GM18499 (cell line): ENCODE data around the gene RNU6-9.

Experiments
- ATAC-seq: cut with Tn5 transposase; IDR thresholded peaks from one replicate; pipeline ENCODE4 v1.9.1; 2021; ENCODE audit warnings: moderate number of reproducible peaks; ENCODE audit not compliant: insufficient read depth, unreplicated experiment

The RNU6-9 gene

DNA sequence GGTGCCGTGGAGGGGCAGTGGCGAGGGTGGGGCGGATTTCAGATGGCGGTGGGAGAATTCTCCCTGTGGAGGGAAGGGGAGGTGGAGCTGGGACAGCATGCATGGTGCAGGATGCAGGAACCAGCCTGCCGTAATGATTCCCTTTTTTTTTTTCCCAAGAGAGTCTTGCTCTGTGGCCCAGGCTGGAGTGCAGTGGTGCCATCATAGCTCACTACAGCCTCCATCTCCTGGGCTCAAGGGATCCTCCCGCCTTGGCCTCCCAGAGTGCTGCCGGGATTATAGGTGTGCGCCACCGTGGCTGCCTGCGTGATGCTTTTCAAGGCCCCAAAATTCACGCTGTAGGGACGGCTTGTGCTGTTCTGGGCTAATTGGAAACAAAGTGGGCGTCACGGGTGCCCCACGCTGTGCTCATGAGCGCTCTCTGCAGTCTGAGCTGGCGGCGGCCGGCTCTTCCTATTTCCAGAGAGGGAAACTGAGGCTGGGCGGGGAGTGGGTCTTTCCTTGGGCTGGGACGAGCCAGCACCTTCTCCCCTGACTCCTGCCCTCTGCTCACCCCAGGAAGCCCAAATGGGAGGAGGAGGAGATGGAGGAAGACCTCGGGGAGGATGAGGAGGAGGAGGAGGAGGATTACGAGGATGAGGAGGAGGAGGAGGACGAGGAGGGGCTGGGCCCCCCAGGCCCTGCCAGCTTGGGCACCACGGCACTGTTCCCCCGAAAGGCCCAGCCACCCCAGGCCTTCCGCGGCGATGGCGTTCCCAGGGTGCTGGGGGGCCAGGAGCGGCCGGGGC, 38.8 kb downstream of the RNU6-9 start:
- ATAC-seq, result no peak

DNA sequence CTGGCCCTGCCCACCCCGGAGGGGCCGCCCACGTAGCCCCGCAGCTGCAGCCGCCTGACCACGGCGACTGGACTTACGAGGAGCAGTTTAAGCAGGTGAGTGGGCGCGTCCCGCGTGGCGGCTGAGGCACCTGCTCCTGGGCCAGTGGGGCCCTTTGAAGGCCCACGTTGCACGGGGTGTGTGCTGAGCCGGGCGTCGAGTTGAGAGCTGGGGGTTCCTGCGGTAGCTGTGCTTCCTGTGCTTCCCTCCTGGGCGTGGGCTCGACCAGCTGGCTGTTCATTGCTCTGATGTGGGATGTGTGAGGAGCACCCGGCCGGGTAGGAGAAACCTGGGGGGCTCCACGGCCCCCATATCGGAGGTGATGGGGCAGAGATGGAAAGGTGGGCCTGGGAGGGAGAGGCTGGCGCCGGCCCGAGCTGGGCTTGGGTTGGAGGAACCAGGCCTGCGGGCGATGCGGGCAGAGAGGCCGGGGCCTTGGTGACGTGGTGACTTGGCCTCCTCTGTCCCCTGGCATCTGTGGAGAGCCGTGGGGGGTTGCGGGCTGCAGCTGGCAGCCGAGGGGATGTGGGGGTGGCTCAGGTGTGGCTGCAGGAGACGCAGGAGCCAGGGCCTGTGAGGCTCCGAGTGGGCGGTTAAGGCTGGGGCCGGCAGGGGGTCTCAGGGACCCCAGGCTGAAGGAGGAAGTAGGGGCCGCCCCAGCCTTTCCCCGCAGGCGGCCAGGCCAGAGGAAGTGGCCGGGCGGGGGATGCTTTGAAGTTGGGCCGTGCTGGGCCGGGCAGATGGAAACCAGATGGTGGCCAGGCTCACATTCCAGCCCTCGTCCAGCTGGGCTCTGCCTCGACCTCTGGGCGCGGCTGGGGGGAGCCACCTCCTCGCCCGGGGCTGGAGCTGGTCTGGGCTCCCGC, 39.6 kb downstream of the RNU6-9 start:
- ATAC-seq, result no peak

DNA sequence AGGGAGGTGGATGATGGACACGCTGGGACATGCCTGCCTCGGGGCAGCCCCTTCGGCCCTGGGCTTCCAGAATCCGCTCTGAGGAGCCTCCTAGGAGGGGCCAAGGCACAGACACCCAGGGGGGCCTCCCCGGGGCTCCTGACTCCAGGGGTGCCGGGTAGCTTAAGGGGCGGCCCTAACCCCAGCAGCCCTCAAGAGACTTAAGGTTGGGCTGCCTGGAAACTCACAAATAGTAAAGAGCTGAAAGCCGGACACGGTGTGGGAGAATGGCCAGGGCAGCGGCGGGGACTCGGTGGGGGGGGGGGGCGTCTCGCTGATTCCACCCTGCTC, 40.2 kb downstream of the RNU6-9 start:
- no peak for ATAC-seq

DNA sequence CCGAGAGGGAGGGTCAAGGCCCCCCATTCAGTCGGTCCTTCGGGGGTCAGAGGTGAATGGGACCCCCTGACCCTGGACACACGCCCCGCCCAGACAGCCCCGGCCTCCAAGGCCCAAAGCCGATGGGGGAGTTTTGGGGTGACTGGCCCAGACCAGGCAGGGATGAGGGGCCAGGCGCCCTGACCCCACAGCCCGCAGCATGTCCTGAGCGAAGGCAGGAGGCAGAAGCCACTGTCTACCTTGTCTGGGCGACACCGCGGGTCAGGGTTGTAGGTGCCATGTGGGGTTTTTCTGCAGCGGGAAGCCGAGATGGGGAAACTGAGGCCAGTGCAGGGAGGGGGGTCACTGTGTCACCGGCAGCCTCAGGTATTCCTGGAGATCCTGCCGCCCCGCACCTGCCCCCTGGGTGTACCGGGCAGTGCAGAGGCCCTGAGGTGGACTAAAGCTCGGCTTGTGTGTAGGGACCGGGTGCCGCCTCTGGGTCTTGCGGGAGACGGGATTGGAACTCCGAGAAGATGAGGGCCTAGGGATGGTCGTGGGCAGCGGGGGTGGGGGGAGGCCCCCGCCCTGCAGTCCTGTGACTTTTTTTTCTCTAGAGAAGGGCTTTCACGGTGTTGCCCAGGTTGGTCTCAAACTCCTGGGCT, 41.0 kb downstream of the RNU6-9 start:
- no peak for ATAC-seq

DNA sequence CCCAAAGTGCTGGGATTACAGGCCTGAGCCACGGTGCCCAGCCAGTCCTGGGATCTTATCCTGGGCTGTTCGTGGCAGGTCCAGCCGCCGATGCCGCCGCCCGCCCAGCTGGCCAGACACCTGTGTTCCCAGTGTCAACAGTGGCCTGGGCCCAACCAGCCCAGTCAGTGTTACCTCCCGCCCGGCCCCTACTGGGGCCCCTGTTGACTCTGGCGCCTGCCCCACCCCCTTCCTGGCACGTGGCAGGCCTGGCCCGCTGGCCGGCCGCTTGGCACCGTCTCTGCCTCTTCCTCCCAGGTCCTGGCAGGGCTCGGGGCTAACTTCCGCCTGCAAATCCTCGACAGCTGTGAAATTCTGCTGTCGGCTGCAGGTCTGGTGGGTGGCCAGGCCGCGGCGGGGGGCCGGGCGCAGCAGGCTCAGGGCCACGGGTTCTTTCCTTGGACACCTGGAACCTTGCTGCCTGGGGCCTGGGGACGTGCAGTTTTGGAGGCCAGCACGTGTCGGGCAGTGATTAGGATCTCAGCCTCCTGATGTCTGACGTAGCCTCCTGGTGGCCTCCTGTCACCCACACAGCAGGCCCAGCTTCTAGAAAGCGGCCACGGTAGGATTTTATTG, 41.7 kb downstream of the RNU6-9 start:
- no peak for ATAC-seq

DNA sequence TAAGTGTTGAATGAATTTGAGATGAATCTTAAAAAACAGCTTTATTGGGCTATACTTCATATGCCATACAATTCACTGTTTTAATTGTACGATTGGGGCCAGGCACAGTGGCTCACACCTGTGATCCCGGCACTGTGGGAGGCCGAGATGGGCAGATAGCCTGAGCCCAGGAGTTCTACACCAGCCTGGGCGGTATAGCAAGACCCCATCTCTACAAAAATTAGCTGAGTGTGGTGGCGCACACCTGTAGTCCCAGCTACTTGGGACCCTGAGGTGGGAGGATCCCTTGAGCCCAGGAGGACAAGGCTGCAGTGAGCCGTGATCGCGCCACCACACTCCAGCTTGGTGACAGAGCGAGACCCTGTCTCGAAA, 42.9 kb downstream of the RNU6-9 start:
- ATAC-seq, result no peak

DNA sequence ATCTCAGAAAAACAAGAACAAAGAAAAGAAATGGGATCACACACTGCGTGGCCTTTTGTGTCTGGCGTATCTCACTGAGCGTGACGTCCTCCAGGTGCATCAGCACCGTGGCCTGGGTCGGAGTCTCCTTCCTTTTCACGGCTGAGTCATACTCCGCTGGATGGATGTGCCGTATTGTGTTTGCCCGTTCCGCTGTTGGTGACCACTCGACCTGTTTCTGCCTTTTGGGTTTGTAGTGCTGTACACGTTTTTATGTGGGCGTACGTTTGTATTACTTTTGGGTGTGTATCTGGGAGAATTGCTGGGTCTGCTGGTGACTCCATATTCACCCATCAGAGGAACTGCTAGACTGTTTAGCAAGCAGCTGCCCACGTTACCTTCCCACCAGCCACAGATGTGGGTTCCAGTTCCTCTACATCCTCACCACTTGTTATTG, 44.0 kb downstream of the RNU6-9 start:
- ATAC-seq, result no peak

DNA sequence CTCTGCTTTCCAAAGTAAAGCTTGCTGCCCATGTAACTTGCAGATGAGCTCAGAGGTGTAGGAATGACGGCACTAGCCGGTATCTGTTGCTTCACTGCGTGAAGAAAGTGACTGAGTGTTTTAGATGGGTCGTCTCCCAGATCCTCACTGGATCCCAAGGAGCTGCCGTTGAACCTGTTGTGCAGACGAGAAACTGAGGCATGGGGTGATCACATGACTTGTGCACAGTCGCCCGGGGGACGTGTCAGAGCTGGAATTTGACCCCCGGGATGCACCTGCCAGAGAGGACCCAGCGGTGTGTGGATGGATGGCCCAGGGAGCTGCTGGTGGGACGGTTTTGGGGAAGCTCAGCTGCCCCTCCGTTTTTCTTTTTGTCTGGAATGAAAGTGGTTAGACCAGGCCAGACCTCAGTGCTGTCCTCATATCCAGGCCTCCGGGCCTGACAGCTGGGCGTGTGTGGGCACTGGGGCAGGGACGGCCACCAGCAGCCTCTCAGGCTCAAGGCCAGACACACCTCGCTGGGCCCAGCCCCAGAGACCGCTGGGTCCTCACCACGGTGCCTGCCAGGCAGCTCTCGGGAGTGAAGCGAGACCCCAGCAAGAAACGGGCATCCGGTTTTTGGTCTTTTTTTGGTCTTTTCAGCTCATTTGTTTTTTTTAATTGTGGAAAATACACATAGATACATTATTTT, 45.1 kb downstream of the RNU6-9 start:
- ATAC-seq, result no peak

DNA sequence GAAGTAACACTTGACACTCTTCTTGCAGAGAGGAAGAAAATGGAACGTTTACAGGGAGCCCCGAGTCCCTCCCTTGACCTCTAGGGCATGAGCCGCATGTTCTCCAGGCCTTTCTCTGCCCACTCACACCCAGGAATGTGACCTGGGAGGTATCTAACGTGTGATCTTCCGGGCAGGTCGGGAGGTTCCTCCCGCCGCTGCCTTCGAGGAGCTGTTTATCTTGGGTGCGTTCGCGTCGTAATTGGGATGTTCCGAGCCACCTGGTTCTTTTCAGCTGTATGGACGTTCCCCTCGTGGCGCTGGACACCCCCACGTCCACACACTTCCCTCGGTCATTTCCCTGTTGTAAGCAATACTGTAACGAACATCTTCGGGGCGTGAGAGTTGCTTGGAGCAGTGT, 46.2 kb downstream of the RNU6-9 start:
- no peak for ATAC-seq

DNA sequence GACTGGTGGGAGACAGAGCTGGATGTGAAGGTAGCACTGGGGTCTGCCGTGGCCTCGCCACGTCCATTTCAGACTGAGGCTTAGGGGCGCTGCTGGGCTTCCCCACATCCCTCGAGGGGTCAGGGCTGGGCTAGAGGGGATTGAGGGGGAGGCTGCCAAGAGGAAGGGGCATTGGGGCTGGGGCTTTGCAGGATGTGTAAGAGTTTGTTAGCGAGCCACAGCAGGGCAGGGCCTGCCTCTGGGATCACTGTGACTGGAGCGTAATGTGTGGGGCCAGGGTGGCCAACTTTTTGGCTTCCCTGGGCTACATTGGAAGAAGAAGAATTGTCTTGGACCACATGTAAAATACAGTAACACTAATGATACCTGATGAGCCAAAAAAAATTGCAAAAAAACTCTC, 46.6 kb downstream of the RNU6-9 start:
- no peak for ATAC-seq

DNA sequence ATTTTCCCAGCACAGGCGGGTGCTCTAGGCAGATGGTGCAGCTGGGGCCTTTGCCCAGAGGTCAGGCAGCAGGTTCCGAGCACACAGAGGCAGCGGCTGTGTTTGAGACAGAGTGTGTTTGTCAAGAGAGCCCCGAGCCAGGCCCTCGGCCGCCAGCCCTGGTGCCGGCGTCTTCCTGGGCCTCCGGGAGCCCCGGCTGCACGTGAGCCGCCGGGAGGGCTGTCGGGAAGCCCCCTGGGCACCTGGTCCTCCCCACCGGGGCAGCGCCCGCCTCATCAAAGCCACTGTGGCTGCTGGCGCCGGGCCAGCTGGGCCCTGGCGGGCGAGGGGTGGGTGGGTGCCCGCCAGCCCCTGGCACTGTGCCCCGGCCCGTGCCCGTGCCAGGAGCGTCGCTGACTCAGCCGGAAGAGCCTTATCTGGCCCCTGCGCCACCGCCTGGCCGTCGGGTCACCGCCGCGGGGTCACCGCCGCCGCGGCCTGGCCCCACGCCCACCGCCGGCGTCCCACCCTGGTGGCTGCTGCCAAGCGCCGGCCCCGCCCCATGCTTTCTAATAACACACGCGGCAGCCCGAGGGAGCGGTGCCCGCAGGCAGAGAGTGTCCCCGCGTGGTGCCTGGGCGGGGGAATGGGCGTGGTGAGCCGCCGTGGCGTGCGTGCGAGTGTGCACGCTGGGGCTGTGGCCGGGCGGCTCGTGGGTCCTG, 47.5 kb downstream of the RNU6-9 start:
- ATAC-seq, result no peak

DNA sequence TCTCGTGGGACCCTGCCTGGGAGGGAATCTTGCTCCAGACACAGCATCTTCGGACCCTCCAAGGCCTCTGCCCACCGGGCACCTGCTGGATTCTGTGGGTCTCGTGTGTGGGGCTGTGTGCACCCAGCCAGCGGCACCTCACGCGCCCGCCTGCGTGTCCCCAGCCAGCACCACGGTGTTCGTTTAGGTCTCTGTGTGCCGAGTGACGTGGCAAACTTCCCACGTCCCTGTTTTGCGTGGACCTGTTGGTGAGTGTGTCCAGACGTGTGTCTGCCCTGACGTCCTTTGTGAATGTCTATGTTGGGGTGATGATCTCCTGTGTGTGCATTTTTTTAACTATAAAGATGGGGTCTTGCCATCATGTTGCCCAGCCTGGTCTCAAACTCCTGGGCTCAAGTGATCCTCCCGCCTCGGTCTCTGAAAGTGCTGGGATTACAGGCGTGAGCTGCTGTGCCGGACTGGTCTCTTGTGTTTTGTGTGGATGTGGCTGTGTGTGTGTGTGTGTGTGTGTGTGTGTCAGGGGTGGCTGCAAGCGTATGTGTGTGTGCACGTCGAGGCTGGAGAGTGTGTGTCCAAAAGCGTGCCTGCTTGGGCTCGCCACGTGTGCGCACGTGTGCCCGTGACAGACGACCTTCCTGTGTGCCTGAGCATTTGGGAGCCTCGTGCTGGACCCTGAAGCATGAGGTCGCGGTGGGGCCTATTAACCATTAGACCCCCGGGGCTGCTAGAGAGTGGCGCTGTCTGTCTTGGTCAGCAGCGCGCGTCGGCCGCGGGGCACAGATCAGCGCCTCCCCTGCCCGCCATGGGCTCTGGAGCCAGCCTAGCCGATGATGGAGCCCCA, 48.2 kb downstream of the RNU6-9 start:
- no peak for ATAC-seq

DNA sequence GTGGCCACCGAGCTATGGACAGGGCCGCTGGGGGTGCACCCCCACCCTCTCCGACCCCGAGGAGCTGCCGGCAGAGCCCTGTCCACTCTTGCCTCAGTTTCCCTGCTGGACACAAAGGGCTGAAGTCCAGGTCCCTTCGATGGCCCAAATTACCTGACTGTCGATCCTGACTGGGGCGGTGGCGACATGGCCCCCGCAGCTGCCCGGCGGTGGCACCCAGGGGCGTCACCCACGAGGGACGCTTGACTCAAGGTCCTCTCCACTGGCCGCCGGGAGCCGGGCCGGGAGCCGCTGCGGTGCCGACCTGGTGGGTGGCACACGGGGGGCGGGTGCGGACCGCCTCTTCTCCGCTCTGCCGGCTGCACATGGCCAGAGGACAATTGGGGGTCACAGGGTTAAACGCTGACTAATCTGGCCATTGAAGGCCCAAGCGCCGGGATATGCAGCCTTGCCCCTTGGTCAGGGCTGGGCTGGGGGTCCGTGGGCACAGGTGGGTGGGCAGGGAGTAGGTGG, 48.9 kb downstream of the RNU6-9 start:
- no peak for ATAC-seq
